K562 (cell line): ENCODE results near the gene EFNB3. TPM values are rescaled to one million over a fixed set of nuclear protein-coding genes. Genes with fewer than 3 reads are reported as not detected.

Experiments
- ATAC-seq: fragments of 200-7000 bp; cut with Tn5 transposase; 3 replicates; pipeline ENCODE4 v1.9.1; 2020; ENCODE audit warnings: moderate library complexity
- BruUV-seq: library from RNA; stranded (reverse); fragments of 400-500 nt; replicated peaks from 2 replicates; lab custom pipeline; 2021; lab: Mats Ljungman, UMichigan
- CTCF ChIA-PET: fragments of 300-600 bp; formaldehyde crosslinking; extraction: SDS; loops from one replicate; lab custom pipeline; 2021; ENCODE audit warnings: low intra/inter-chr PET ratio; lab: Yijun Ruan, JAX
- POLR2A ChIA-PET: fragments of 300-600, 350-650 bp; sonication (Branson Sonifier 250); formaldehyde crosslinking; extraction: SDS; loops from one replicate; lab custom pipeline; 2021; ENCODE audit warnings: antibody characterized with exemption, inconsistent platforms; lab: Yijun Ruan, JAX
- DNase-seq, 4 experiments: peaks; one replicate each; pipeline versions ENCODE4 v3.0.0 to v3.0.0-alpha.2; 2011 to 2018; ENCODE audit warnings: low spot score in 3 of 4, mixed read lengths in 3 of 4; ENCODE audit errors: extremely low read depth in 1 of 4
- FAIRE-seq: peaks from 2 replicates; lab custom pipeline; 2011; peaks lifted over from hg19 to GRCh38; lab: Jason Lieb, UNC
- H2AFZ ChIP-seq: 2 replicates; pipeline ENCODE4 v1.6.0; 2011; ENCODE audit warnings: low read depth, low read length, control low read depth, inconsistent platforms
- H3K27ac ChIP-seq: fragments of 200-600 bp; 3 replicates; pipeline ENCODE4 v1.8.0; 2011; ENCODE audit warnings: low read depth, mild to moderate bottlenecking, control low read depth, inconsistent platforms, low read length, moderate library complexity, mixed read lengths; ENCODE audit errors: extremely low read depth
- H3K27me3 ChIP-seq, 2 experiments: fragments of 300-600 bp in 1 of 2; 2 replicates in 1 of 2; 3 replicates in 1 of 2; pipeline versions ENCODE4 v1.6.0 to v1.8.0; 2011; ENCODE audit warnings: inconsistent platforms in 2 of 2, low read length in 2 of 2, mild to moderate bottlenecking in 1 of 2, mixed read lengths in 1 of 2, moderate library complexity in 1 of 2; ENCODE audit not compliant: control insufficient read depth in 2 of 2, insufficient read depth in 2 of 2
- H3K36me3 ChIP-seq: fragments of 300-600 bp; 3 replicates; pipeline ENCODE4 v1.8.0; 2011; ENCODE audit warnings: mild to moderate bottlenecking, low read length, inconsistent platforms; ENCODE audit not compliant: control insufficient read depth, insufficient read depth
- H3K4me1 ChIP-seq, 2 experiments: fragments of 200-600 bp in 1 of 2; replicated peaks in 1 of 2; 2 replicates in 1 of 2; 3 replicates in 1 of 2; pipeline versions ENCODE4 v1.5.1 to v1.8.0; 2011; ENCODE audit warnings: inconsistent platforms in 2 of 2, low read length in 2 of 2, mild to moderate bottlenecking in 1 of 2, mixed read lengths in 1 of 2, moderate library complexity in 1 of 2; ENCODE audit not compliant: control insufficient read depth in 2 of 2, insufficient read depth in 2 of 2
- H3K4me2 ChIP-seq: 2 replicates; pipeline ENCODE4 v1.6.1; 2011; ENCODE audit warnings: low read length, control low read depth, inconsistent platforms, mixed read lengths; ENCODE audit not compliant: insufficient read depth
- H3K4me3 ChIP-seq: fragments of 200-600 bp; sonication (generic), shearing (Covaris generic); 2 replicates; pipeline ENCODE4 v1.5.1; 2016; ENCODE audit warnings: control low read depth, inconsistent platforms
- H3K79me2 ChIP-seq: fragments of 200-600 bp; 3 replicates; pipeline ENCODE4 v1.8.0; 2011; ENCODE audit warnings: low read length, inconsistent platforms; ENCODE audit not compliant: control insufficient read depth, insufficient read depth
- H3K9ac ChIP-seq, 2 experiments: 2 replicates each; pipeline versions ENCODE4 v1.6.0 to v1.6.1; 2011; ENCODE audit warnings: low read depth in 2 of 2, low read length in 2 of 2, control low read depth in 1 of 2, inconsistent platforms in 1 of 2, mild to moderate bottlenecking in 1 of 2, mixed read lengths in 1 of 2; ENCODE audit not compliant: insufficient read depth in 1 of 2
- H3K9me1 ChIP-seq: one replicate; pipeline ENCODE4 v1.6.0; 2011; ENCODE audit warnings: inconsistent platforms, mild to moderate bottlenecking, low read length, moderate library complexity; ENCODE audit not compliant: control insufficient read depth, insufficient read depth
- H3K9me3 ChIP-seq: replicated peaks from 2 replicates; pipeline ENCODE4 v1.5.1; 2011; ENCODE audit warnings: low read depth, low read length, inconsistent platforms; ENCODE audit not compliant: control insufficient read depth, insufficient read depth
- H4K20me1 ChIP-seq: replicated peaks from 2 replicates; pipeline ENCODE4 v1.6.1; 2011; ENCODE audit warnings: low read length, inconsistent platforms, mixed read lengths; ENCODE audit not compliant: control insufficient read depth, insufficient read depth
- ARNT ChIP-seq, 2 experiments: fragments of 450-650 bp; IDR thresholded peaks; 2 replicates each; pipeline ENCODE4 v1.6.1; 2016; ENCODE audit warnings: mild to moderate bottlenecking in 1 of 2
- CBX5 ChIP-seq: IDR thresholded peaks from 2 replicates; pipeline ENCODE4 v1.6.1; 2014; ENCODE audit warnings: low read depth, borderline replicate concordance
- FOXM1 ChIP-seq, 2 experiments: fragments of 450-650 bp in 1 of 2; sonication (generic) in 1 of 2; formaldehyde crosslinking in 1 of 2; IDR thresholded peaks; 2 replicates each; pipeline versions ENCODE4 v1.6.1 to v1.9.0; 2017 to 2022; ENCODE audit warnings: low read depth in 2 of 2, mild to moderate bottlenecking in 2 of 2, missing genetic modification reagents in 1 of 2, moderate library complexity in 1 of 2
- FOXP1 ChIP-seq: sonication (generic); formaldehyde crosslinking; IDR thresholded peaks from 2 replicates; pipeline ENCODE4 v1.8.0; 2022; ENCODE audit warnings: mild to moderate bottlenecking, missing genetic modification reagents
- GABPB1 ChIP-seq: sonication (generic); formaldehyde crosslinking; IDR thresholded peaks from 2 replicates; pipeline ENCODE4 v1.8.0; 2022; ENCODE audit warnings: mild to moderate bottlenecking, missing genetic modification reagents
- HDAC3 ChIP-seq: fragments of 450-650 bp; IDR thresholded peaks from 2 replicates; pipeline ENCODE4 v1.6.1; 2018; ENCODE audit warnings: borderline replicate concordance, mild to moderate bottlenecking, moderate library complexity; ENCODE audit not compliant: partially characterized antibody
- HMGN3 ChIP-seq: IDR thresholded peaks from 2 replicates; pipeline ENCODE4 v1.6.1; 2011; ENCODE audit warnings: borderline replicate concordance, low read depth, mild to moderate bottlenecking, mixed read lengths, low read length; ENCODE audit not compliant: insufficient read length; ENCODE audit errors: extremely low read depth
- RFX5 ChIP-seq: IDR thresholded peaks from 2 replicates; pipeline ENCODE4 v1.6.1; 2011; ENCODE audit warnings: low read depth, mild to moderate bottlenecking, improper control_type of control experiment, low read length
- TFAP4 ChIP-seq: sonication (generic); formaldehyde crosslinking; IDR thresholded peaks from 2 replicates; pipeline ENCODE4 v1.8.0; 2022; ENCODE audit warnings: missing genetic modification reagents, mild to moderate bottlenecking, moderate library complexity, borderline replicate concordance
- ZNF282 ChIP-seq: sonication (generic); formaldehyde crosslinking; IDR thresholded peaks from 2 replicates; pipeline ENCODE4 v1.8.1; 2023; ENCODE audit warnings: missing genetic modification reagents
- ZNF316 ChIP-seq: fragments of 450-650 bp; IDR thresholded peaks from 2 replicates; pipeline ENCODE4 v1.6.1; 2016
- ZNF395 ChIP-seq: fragments of 200-800 bp; sonication (Bioruptor generic); IDR thresholded peaks from 2 replicates; pipeline ENCODE4 v1.6.1; 2017; ENCODE audit warnings: missing genetic modification characterization, missing compliant biosample characterization
- ZNF408 ChIP-seq: fragments of 250-450 bp; sonication (Bioruptor Pico); IDR thresholded peaks from 2 replicates; pipeline ENCODE4 v1.4.0; 2020; ENCODE audit warnings: low read depth, mild to moderate bottlenecking, moderate library complexity
- ZNF445 ChIP-seq: fragments of 250-450 bp; sonication (Bioruptor Pico); IDR thresholded peaks from 2 replicates; pipeline ENCODE4 v1.4.0; 2020; ENCODE audit warnings: low read depth, mild to moderate bottlenecking, moderate library complexity
- ZNF507 ChIP-seq: conservative IDR thresholded peaks from 2 replicates; pipeline ENCODE4 v1.6.1; 2017; ENCODE audit warnings: missing genetic modification characterization, missing compliant biosample characterization
- WGBS: fragments of 100-300 bp; shearing (Covaris generic); methylation state at CpG from one replicate; pipeline ENCODE4 v1.1.6; 2016; ENCODE audit warnings: low coverage, mixed read lengths; ENCODE audit not compliant: insufficient coverage; ENCODE audit errors: missing lambda C conversion rate; 5-methylcytosine and 5-hydroxymethylcytosine counted together
- in situ Hi-C: fragments of 300-500 bp; cut with MboI; formaldehyde crosslinking; loops from 4 replicates; pipeline ENCODE4 v1.15.0; 2018; ENCODE audit warnings: inconsistent platforms, mixed read lengths
- intact Hi-C: fragments of 100-400 bp; cut with micrococcal nuclease; formaldehyde crosslinking; loops from 2 replicates; pipeline ENCODE4 v1.14.2; 2022
- polyA plus RNA-seq, 8 experiments: library from polyadenylated mRNA; depleted of rRNA in 4 of 8; stranded (reverse) in 5 of 8; unstranded in 3 of 8; fragments of >200 nt; fragmentation: Nextera tagmentation in 2 of 8; fragmentation: Illumina TruSeq in 1 of 8; extraction: Ambion mirVana in 2 of 8; extraction: Trizol in 1 of 8; gene quantifications; 2 replicates each; pipeline versions ENCODE4 v1.2.1 to v1.2.3, GENCODE V29; 2011 to 2014; ENCODE audit warnings: inconsistent platforms in 1 of 8, missing spikeins in 1 of 8
- total RNA-seq, 7 experiments: library from RNA; depleted of rRNA in 6 of 7; stranded (reverse); fragments of >200 nt in 6 of 7; fragmentation: Illumina TruSeq in 2 of 7; extraction: Trizol in 2 of 7; gene quantifications; 2 replicates each; pipeline versions ENCODE4 v1.2.1 to v1.2.3, GENCODE V29; 2011 to 2021; ENCODE audit warnings: low replicate concordance in 1 of 7

The EFNB3 gene
- total and polyA plus RNA-seq, 9 of the 15 experiments (the other 6 are each of a cell fraction or from before 2014, with no cell fraction given), result not detected

DNA sequence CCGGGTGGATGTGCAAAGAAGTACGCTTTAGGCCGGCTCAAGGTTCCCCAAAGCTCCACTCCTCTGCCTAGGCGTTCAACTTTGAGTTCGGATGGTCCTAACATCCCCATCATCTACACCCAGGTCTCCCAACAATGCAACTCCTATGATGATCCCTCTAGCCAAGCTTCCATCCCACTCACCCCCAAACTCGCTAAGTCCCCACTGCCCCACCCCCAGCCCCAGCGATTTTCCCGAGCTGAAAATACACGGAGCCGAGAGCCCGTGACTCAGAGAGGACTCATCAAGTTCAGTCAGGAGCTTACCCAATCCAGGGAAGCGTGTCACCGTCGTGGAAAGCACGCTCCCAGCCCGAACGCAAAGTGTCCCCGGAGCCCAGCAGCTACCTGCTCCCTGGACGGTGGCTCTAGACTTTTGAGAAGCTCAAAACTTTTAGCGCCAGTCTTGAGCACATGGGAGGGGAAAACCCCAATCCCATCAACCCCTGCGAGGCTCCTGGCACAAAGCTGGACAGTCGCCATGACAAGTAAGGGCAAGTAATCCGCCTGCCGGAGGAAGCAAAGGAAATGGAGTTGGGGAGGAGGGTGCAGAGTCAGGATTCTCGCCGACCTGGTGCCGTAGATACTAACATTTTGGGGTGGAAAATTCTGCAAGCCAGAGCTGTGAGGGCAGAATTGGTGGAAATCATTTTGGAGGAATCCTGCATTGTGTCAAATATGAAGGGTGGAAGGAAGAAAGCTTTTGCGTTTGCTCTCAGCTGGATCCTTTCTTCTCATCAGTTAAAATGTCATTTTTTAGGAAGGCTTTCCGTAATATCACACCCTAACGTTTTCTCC, 17.7 kb upstream of the EFNB3 start, which contains the start of gene TP53 (continued):
- TF ChIP-seq TFAP4 (CRISPR knock-in tag), result peak; percentile 73; the same call in 1 of the 2 replicates
- TF ChIP-seq FOXP1 (CRISPR knock-in tag), result peak; percentile 62; the same call in 1 of the 2 replicates
- peak in 1 of 2 experiments; percentile 85; a peak in 2 of 4 replicates for TF ChIP-seq ARNT (IDR thresholded peaks at IDR 0.05)

DNA sequence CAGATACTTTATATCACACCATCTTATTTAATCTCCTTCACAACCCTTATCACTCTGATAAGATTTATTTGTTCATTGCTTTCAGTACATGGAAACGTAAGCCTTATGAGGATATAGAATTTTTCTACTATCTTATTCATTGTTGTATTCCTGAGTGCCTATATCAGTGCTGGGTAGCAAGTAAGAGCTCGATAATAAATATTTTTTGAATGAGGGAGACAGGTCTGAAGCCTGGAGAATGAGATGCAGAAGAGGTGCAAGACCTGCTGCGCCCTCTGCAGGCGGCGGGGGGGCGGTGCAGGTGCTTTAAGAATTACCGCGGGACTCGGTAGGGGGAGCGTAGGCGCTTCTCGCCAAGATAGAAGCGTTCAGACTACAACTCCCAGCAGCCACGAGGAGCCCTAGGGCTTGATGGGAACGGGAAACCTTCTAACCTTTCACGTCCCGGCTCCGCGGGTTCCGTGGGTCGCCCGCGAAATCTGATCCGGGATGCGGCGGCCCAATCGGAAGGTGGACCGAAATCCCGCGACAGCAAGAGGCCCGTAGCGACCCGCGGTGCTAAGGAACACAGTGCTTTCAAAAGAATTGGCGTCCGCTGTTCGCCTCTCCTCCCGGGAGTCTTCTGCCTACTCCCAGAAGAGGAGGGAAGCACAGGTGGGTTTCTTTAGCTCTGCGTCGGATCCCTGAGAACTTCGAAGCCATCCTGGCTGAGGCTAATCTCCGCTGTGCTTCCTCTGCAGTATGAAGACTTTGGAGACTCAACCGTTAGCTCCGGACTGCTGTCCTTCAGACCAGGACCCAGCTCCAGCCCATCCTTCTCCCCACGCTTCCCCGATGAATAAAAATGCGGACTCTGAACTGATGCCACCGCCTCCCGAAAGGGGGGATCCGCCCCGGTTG, 16.8 kb upstream of the EFNB3 start, which contains the start of gene WRAP53:
Gene WRAP53 (plus strand): TSS at position 570 of the 900 bp plus-strand sequence. CDS start 172 bp downstream, at position 742.
- Histone ChIP-seq H4K20me1 (no peaks in the 10 kb centered on the region), H3K36me3 (peaks cover 26% of the 10 kb centered on the region), H3K4me2 (peak within 1 kb of the TSS; percentile 99), H3K27me3 (no peaks in the 10 kb centered on the region), H2AFZ (peak within 1 kb of the TSS; percentile 92), H3K9ac (peak within 1 kb of the TSS; percentile 95 to 96), H3K9me3 (no peaks in the 10 kb centered on the region), H3K4me1 (peaks cover 6 to 21% of the 10 kb centered on the region in 2 experiments; a peak in 3 of 5 replicates), H3K27ac (peak within 1 kb of the TSS; percentile 99), H3K9me1 (no peaks in the 10 kb centered on the region), H3K4me3 (peak within 1 kb of the TSS; percentile 78), H3K79me2 (peaks cover 59% of the 10 kb centered on the region)
- ChIA-PET CTCF (interaction anchor here (1.1 to 2.7 kb wide), 4 partner anchors 54 to 126 kb away, joined by 3 to 18 read pairs (median 4); partner anchors contain the start of gene SENP3), POLR2A (interaction anchor here (0.6 to 7.3 kb wide), 30 partner anchors 11 to 652 kb away, joined by 3 to 67 read pairs (median 7); partner anchors contain the start of genes ATP1B2, EFNB3, FXR2 and MPDU1)
- in situ Hi-C loops, result loop anchor here (5.0 kb wide), 1 partner anchor 56 kb away; the partner anchor contains the start of gene SHBG
- peak; percentile 91 for FAIRE-seq
- 0% methylated on average over 38 of the region's 51 CpGs for WGBS
- peak; percentile 80 to 97 (median 86) for DNase-seq
- TSS peak; percentile 70 for BruUV-seq
- ATAC-seq, result peak; percentile 89
- intact Hi-C loops, result loop anchor here (1.0 to 5.0 kb wide), 3 partner anchors 29 to 101 kb away; partner anchors contain the start of gene DNAH2
- TF ChIP-seq HDAC3 (no peak), ZNF445 (no peak), GABPB1 (CRISPR knock-in tag) (peak; percentile 60; the same call in 1 of the 2 replicates), RFX5 (no peak), ZNF395 (CRISPR knock-in tag) (peak; percentile 26; the same call in 1 of the 2 replicates), ZNF282 (CRISPR knock-in tag) (no peak), ZNF408 (CRISPR knock-in tag) (no peak), HMGN3 (no peak), FOXM1 (IDR thresholded peaks at IDR 0.05; ENCODE audit: low read depth) (no peak), FOXM1 (CRISPR knock-in tag; IDR thresholded peaks at IDR 0.05; ENCODE audit: low read depth) (no peak), ZNF507 (tag) (no peak), CBX5 (no peak), ZNF316 (no peak)
